Measurements from ENCODE around the gene MRPS33.

DNA sequence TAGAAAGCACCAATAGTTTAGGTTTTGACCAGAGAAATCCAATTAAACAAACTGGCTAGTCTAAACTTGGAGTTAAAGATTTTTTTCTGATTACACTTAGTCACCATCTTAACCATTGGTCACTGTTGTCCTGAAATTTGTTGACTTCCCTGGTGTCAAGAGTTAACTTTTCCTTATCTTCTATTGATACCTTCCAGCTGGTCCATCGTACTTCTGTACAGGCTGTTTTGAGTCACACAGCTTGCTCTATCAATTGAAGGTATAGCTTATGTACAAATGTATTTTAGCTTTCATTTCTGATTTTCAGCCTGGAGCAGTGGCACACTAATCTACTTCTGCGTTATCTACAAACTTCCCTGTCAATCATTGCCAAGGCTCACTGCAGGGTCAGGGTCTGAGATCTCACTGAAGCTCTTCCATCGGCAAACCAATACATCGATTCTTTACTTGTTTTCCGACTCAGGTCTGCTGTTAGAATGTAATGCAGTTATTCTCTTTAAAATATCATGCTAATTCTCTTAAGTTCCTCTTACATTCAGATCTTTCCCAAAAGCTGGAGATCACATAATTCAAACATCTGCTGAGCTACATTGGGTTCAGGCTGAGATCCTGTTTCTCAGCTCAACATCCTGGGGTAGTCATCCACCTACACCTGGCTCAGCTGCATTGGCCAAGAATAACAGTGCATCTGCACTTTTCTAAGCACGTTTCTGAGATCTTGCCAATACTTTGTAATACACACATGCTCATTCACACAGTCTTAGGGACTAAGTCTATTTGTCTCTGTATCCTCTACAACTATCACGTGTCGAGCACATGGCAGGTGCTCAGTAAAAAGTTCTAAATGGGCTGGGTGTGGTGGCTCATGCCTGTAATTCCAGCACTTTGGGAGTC lies 11.3 kb downstream of the MRPS33 start:
- TF ChIP-seq CTCF (IDR thresholded peaks at IDR 0.05) (no peak), POLR2A (IDR thresholded peaks at IDR 0.05) (no peak)

Measured in uterus (tissue), 2 donors.